OCI-LY3 (cell line): ENCODE data around the gene SETBP1.

Experiments
- EZH2phosphoT487 ChIP-seq: fragments of 200-600 bp; shearing (Covaris generic); IDR thresholded peaks from 2 replicates; pipeline ENCODE4 v1.6.1; 2018; ENCODE audit warnings: antibody characterized with exemption, mixed run types, low read depth
- TF ChIP-seq, protein P1 (sequence below): fragments of 200-600, 300-600 bp; sonication (generic); IDR thresholded peaks from 2 replicates; pipeline ENCODE4 v1.5.1; 2014; ENCODE audit warnings: antibody characterized with exemption, low read length, low read depth

DNA sequence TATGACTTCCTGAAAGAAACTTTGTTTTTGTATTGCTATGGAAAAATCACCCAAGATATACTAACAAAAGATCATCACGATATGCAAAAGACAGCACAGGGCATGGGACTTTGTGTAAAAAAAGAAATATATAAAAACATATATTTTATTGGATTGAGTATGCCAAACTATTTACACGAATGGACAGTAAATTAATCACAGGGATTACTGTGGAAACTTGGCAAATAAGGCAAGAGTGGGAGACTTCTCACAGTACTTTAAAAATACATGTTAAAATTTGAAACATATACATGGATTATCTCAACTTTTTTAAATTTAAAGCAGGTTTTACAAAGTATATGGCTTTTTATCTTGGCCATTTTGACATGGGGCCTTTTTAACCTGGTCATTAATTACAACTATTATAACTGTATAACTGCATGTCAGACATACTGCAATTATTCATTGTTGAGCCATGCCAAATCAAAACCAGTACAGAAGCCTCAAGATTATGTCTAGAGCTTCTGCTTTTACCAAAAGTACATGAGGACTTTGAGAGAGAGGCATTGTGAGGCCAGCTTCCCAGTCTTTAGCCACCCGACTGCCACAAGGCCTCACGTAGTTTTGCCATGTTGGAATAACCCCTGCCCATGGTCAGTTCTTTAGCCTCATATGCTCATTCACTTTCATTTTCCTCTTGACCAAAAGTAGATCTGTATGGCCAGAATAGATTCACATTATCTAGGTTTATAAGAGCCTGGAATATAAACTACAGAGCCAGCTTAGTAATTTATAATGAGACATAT lies 419.8 kb downstream of the SETBP1 start:
- TF ChIP-seq, protein P1, sequence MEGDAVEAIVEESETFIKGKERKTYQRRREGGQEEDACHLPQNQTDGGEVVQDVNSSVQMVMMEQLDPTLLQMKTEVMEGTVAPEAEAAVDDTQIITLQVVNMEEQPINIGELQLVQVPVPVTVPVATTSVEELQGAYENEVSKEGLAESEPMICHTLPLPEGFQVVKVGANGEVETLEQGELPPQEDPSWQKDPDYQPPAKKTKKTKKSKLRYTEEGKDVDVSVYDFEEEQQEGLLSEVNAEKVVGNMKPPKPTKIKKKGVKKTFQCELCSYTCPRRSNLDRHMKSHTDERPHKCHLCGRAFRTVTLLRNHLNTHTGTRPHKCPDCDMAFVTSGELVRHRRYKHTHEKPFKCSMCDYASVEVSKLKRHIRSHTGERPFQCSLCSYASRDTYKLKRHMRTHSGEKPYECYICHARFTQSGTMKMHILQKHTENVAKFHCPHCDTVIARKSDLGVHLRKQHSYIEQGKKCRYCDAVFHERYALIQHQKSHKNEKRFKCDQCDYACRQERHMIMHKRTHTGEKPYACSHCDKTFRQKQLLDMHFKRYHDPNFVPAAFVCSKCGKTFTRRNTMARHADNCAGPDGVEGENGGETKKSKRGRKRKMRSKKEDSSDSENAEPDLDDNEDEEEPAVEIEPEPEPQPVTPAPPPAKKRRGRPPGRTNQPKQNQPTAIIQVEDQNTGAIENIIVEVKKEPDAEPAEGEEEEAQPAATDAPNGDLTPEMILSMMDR, result no peak
- no peak for TF ChIP-seq EZH2phosphoT487
